ENCODE data around the gene BET1L.

Gene BET1L

DNA sequence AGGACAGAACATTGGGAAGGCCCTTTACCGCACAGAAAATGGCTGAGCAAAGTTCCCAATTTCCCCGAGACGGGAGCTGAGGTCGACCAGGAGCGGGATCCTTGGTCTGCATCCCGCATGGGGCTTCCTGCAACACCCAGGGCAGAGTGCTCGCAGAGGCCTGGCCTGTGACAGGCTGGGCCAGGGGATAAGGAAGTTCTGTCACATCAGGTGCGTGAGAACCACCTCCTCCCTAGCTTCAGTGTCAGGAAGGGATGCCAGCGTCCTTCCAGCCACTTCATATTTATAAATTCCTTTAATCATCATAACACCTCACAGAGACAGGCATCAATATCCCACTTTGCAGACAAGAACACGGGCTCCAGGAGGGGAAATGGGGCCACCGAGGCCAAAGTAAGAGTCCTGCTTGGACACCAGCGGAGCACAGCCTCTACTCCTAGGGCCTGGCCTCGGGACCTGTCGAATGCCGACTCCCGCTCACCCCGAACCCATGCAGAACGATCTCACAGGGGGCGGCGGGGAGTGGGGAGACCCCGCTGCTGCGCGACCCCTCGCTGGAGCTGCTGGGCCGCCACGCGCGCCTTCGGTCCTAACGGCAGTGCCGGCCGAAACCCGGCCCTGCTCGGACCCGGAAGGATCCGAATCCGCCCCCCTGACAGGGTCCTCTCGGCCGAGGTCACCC lies 532 bp downstream of the BET1L start:
- in situ Hi-C loops (cut with HindIII; ENCODE audit: low pct_ligation_motif_present, low sequenced_read_pairs) = no loop called here
- no peak for DNase-seq
- Histone ChIP-seq H3K4me3 (ENCODE audit: low read depth, low read length) (peak overlapping the region; percentile 92), H3K27ac (peak overlapping the region; percentile 97), H3K36me3 (replicated peaks) (peaks cover 43% of the 10 kb centered on the region), H3K27me3 (replicated peaks) (no peaks in the 10 kb centered on the region)
- TF ChIP-seq, protein P1, sequence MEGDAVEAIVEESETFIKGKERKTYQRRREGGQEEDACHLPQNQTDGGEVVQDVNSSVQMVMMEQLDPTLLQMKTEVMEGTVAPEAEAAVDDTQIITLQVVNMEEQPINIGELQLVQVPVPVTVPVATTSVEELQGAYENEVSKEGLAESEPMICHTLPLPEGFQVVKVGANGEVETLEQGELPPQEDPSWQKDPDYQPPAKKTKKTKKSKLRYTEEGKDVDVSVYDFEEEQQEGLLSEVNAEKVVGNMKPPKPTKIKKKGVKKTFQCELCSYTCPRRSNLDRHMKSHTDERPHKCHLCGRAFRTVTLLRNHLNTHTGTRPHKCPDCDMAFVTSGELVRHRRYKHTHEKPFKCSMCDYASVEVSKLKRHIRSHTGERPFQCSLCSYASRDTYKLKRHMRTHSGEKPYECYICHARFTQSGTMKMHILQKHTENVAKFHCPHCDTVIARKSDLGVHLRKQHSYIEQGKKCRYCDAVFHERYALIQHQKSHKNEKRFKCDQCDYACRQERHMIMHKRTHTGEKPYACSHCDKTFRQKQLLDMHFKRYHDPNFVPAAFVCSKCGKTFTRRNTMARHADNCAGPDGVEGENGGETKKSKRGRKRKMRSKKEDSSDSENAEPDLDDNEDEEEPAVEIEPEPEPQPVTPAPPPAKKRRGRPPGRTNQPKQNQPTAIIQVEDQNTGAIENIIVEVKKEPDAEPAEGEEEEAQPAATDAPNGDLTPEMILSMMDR (IDR thresholded peaks at IDR 0.05; ENCODE audit: low read depth, low read length, missing control alignments) = no peak

- Histone ChIP-seq H3K36me3 (replicated peaks) (peaks cover 39% of the 10 kb centered on the region), H3K4me3 (ENCODE audit: low read depth, low read length) (peak overlapping the region; percentile 92), H3K27ac (no peak overlapping the region), H3K27me3 (replicated peaks) (no peaks in the 10 kb centered on the region)
- TF ChIP-seq, protein P1 (IDR thresholded peaks at IDR 0.05; ENCODE audit: low read depth, low read length, missing control alignments) = no peak
- in situ Hi-C loops (cut with HindIII; ENCODE audit: low pct_ligation_motif_present, low sequenced_read_pairs) = no loop called here
- DNase-seq = no peak
Measured at GRCh38 chr11:206002-206384, 1.2 kb downstream of the BET1L start.

DNA sequence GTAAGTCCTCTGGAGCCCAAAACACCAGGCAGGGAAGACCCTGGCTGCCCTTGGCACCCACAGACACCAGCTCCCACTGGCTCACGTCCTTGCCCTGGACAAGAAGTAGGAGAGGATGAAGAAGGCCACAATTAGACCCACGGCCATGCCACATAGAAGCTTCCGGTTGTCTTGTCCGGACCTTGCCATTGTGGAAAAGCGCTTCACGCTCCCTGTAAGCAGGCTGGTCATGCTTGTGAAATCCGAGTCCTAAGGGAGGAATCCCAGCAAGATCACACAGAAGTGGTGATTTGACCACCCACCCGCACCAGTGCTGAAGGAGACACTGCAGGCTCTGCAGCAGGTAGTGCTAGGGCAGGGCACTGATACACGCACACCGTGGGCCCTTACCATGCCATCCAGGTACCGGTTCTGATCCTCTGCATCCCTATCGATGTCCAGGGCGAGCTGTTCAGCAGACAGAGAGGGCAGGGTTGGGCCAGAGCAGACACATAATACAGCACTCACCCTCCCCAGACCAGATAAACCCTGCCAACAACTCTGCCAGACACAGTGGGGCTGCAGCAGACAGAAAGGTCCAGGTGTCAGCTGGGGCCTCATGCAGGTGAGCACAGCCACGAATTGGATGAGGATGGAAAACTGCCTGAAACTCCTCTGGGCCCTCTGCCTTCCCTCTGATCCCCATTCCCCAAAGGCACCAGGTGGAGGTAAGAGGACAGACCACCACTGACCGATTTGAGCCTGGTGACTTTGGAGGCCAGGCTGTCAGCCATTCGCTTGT lies 1.8 kb downstream of the BET1L start:
- in situ Hi-C loops (cut with HindIII; ENCODE audit: low pct_ligation_motif_present, low sequenced_read_pairs) = no loop called here
- TF ChIP-seq, protein P1 (IDR thresholded peaks at IDR 0.05; ENCODE audit: low read depth, low read length, missing control alignments) = no peak
- Histone ChIP-seq H3K27me3 (replicated peaks) (no peaks in the 10 kb centered on the region), H3K4me3 (ENCODE audit: low read depth, low read length) (peak overlapping the region; percentile 92), H3K36me3 (replicated peaks) (peaks cover 37% of the 10 kb centered on the region), H3K27ac (no peak overlapping the region)
- DNase-seq = no peak

DNA sequence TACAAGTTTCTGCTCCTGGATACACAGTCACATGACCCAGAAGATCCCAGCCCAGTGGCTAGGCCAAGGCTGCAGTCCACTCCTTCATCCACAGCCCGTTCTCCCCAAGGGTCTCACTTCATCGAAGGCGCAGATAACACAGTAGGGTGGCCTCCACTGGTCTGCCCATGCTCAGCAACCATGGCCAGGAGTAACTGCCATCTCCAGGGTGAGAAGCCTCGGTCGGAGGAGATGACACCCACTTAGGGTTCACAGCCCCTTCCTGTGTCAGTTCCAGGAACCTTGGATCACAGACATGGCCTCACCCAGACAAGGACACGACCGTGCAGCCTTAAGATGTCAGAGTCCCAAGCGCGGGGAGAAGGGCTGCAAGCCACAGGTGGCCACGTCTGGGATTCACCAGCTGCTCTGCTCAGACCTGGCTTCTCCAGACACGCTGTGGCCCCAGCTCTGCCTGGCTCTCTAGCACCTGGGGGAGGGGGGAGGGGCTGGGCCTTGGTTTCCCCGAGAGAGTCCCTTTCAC lies 2.6 kb downstream of the BET1L start:
- in situ Hi-C loops (cut with HindIII; ENCODE audit: low pct_ligation_motif_present, low sequenced_read_pairs) = no loop called here
- DNase-seq = no peak
- peaks cover 31% of the 10 kb centered on the region for H3K36me3 ChIP-seq (replicated peaks)

GRCh38 chr11:203945-204586 lies 3.1 kb downstream of the BET1L start:
- H3K4me3 ChIP-seq (ENCODE audit: low read depth, low read length) = no peak overlapping the region
- no peaks in the 10 kb centered on the region for H3K27me3 ChIP-seq (replicated peaks)
- H3K36me3 ChIP-seq (replicated peaks) = peaks cover 27% of the 10 kb centered on the region
- H3K27ac ChIP-seq = no peak overlapping the region
- TF ChIP-seq, protein P1 (IDR thresholded peaks at IDR 0.05; ENCODE audit: low read depth, low read length, missing control alignments) = no peak
- DNase-seq = no peak
- in situ Hi-C loops (cut with HindIII; ENCODE audit: low pct_ligation_motif_present, low sequenced_read_pairs) = no loop called here

More for the DNA sequence above, 2.6 kb downstream of the BET1L start:
- no peak overlapping the region for H3K4me3 ChIP-seq (ENCODE audit: low read depth, low read length)
- TF ChIP-seq, protein P1 (IDR thresholded peaks at IDR 0.05; ENCODE audit: low read depth, low read length, missing control alignments) = no peak
- no peaks in the 10 kb centered on the region for H3K27me3 ChIP-seq (replicated peaks)
- H3K27ac ChIP-seq = no peak overlapping the region

All from brain microvascular endothelial cell (primary cell).